ENCODE data around the gene DLK2. TPM values are rescaled to one million over a fixed set of nuclear protein-coding genes. Genes with fewer than 3 reads are reported as not detected.

The DLK2 gene
- total and polyA plus RNA-seq, 7 donors: 0.04 to 0.90 (median 0.33) TPM; not detected in 3

DNA sequence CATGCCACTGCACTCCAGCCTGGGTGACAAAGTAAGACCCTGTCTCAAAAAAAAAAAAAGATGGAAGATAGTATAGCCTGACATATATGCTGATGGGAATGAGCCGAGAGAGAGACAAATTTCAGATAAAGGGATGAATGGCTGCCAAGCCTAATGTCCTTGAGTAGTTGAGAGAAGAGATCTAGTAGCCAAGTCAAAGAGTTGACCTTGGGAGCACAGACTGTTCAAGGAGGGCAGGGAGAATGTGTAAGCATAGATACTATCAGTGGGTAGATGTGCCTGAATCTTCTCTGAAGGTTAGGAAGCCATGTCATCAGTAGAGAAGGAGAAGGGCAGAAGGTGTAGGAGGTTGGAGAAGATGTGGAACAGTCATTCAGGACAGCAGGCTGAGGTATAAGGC lies 48.1 kb downstream of the DLK2 start:
- no peaks in the 10 kb centered on the region for H3K4me1 ChIP-seq
- no peak overlapping the region for H3K4me3 ChIP-seq
- no peak for TF ChIP-seq CTCF (IDR thresholded peaks at IDR 0.05)
- ATAC-seq (no peak), DNase-seq (no peak)
- intact Hi-C loops (cut with DNase I): no loop called here
- no peaks in the 10 kb centered on the region for H3K9me3 ChIP-seq
- 81 to 90% (median 90%) methylated on average over 1 of the region's 1 CpG for WGBS, 3 donors
- peaks cover 0 to 6% (median 5%) of the 10 kb centered on the region in 3 donors for H3K27me3 ChIP-seq (ENCODE audit: insufficient read depth in 3 of 3, low read length in 2 of 3)
- no peaks in the 10 kb centered on the region for H3K36me3 ChIP-seq (ENCODE audit: insufficient read depth in 1 of 2, low read depth in 1 of 2)
- no peak overlapping the region for H3K27ac ChIP-seq

DNA sequence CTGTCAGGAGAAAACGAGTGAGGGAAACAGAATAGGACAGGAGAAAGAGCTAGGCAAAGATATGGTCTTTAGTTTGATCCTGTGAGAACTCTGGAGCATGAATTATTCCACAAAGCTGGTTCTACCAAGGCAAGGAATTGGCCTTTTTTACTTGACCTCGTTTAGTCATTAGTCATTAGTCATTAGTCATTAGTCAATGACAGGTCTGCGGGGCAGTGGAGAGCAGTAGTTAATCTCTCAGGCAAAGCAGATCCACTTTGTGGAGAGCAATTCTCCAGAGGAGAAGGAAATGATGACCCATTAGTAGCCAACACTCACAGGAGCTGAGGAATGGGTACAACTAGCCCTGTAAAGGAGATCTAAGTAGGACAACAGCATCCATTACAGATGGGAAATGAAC lies 50.0 kb downstream of the DLK2 start:
- Histone ChIP-seq H3K9me3 (no peaks in the 10 kb centered on the region), H3K36me3 (ENCODE audit: insufficient read depth in 1 of 2, low read depth in 1 of 2) (no peaks in the 10 kb centered on the region), H3K4me1 (no peaks in the 10 kb centered on the region), H3K27ac (no peak overlapping the region), H3K4me3 (no peak overlapping the region), H3K27me3 (ENCODE audit: insufficient read depth in 3 of 3, low read length in 2 of 3) (peaks cover 3 to 6% (median 5%) of the 10 kb centered on the region in 3 donors)
- no peak for TF ChIP-seq CTCF (IDR thresholded peaks at IDR 0.05)
- WGBS, 3 donors: 35 to 52% (median 45%) methylated on average over 3 of the region's 3 CpGs
- DNase-seq (no peak), ATAC-seq (no peak)
- intact Hi-C loops (cut with DNase I): no loop called here

- Histone ChIP-seq H3K4me3 (no peak overlapping the region), H3K27ac (no peak overlapping the region), H3K36me3 (ENCODE audit: insufficient read depth in 1 of 2, low read depth in 1 of 2) (no peaks in the 10 kb centered on the region), H3K9me3 (no peaks in the 10 kb centered on the region), H3K4me1 (no peaks in the 10 kb centered on the region), H3K27me3 (ENCODE audit: insufficient read depth in 3 of 3, low read length in 2 of 3) (peaks cover 3 to 6% (median 5%) of the 10 kb centered on the region in 3 donors)
- no peak for DNase-seq
- intact Hi-C loops (cut with DNase I): no loop called here
- ATAC-seq: no peak
- WGBS, 3 donors: 71 to 78% (median 71%) methylated on average over 1 of the region's 1 CpG
- TF ChIP-seq CTCF (IDR thresholded peaks at IDR 0.05): no peak
Observed at GRCh38 chr6:43402820-43403219, 52.5 kb downstream of the DLK2 start.

DNA sequence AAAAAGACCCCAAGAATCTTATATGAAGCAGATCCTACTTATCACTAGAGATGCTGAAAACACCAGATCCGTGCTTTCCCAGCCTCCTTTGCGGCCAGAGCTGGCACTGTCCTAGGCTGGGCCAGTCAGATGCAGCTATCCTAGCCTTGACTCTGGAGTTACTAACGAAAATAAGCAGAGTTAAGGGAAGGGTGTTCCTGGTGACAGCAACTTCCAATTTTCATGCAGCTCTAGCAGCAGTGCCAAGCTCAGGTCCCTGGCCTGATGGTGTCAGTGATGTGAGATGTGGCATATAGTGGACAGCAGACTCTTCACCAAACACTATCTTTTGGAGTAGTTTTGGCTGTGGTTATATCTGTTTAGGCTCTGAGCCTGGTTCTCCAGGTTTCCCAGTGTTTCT lies 53.6 kb downstream of the DLK2 start:
- ATAC-seq (no peak), DNase-seq (no peak)
- WGBS, 3 donors: 83 to 92% (median 87%) methylated on average over 3 of the region's 3 CpGs
- intact Hi-C loops (cut with DNase I): no loop called here
- no peaks in the 10 kb centered on the region for H3K9me3 ChIP-seq
- no peaks in the 10 kb centered on the region for H3K4me1 ChIP-seq
- H3K4me3 ChIP-seq: no peak overlapping the region
- TF ChIP-seq CTCF (IDR thresholded peaks at IDR 0.05): no peak
- H3K36me3 ChIP-seq (ENCODE audit: insufficient read depth in 1 of 2, low read depth in 1 of 2): no peaks in the 10 kb centered on the region
- H3K27ac ChIP-seq: no peak overlapping the region
- peaks cover 3 to 6% (median 5%) of the 10 kb centered on the region in 3 donors for H3K27me3 ChIP-seq (ENCODE audit: insufficient read depth in 3 of 3, low read length in 2 of 3)

Other genes starting within 250 kb of the DLK2 start
- gene DNPH1, start 226.1 kb downstream of the DLK2 start, total RNA-seq: 10 to 100 TPM; 20.7 to 61.9 (median 37.2) TPM
- 10 to 100 TPM; 52.5 to 83.6 (median 55.9) TPM for gene DNPH1, start 226.1 kb downstream of the DLK2 start, polyA plus RNA-seq
- not detected for gene TTBK1, start 212.1 kb downstream of the DLK2 start, total RNA-seq
- under 1 TPM in 2 of 3 donors, not detected in 1; 0.01 to 0.03 TPM for gene TTBK1, start 212.1 kb downstream of the DLK2 start, polyA plus RNA-seq
- gene SLC22A7, start 157.3 kb downstream of the DLK2 start, total RNA-seq: not detected
- not detected for gene SLC22A7, start 157.3 kb downstream of the DLK2 start, polyA plus RNA-seq
- under 1 TPM in 1 of 4 donors, not detected in 3; 0.47 TPM for gene CRIP3, start 146.7 kb downstream of the DLK2 start, total RNA-seq
- under 1 TPM; 0.05 to 0.15 (median 0.09) TPM for gene CRIP3, start 146.7 kb downstream of the DLK2 start, polyA plus RNA-seq
- 10 to 100 TPM in 1 of 4 donors, 1 to 10 TPM in 3; 7.7 to 14.3 (median 9.5) TPM for gene ZNF318, start 85.9 kb downstream of the DLK2 start, total RNA-seq
- gene ZNF318, start 85.9 kb downstream of the DLK2 start, polyA plus RNA-seq: 10 to 100 TPM in 1 of 3 donors, 1 to 10 TPM in 2; 3.4 to 12.4 (median 4.5) TPM
- gene ABCC10, start 28.0 kb downstream of the DLK2 start, total RNA-seq: 10 to 100 TPM in 2 of 4 donors, 1 to 10 TPM in 2; 7.8 to 11.0 (median 9.9) TPM
- 1 to 10 TPM; 8.9 to 9.9 (median 8.9) TPM for gene ABCC10, start 28.0 kb downstream of the DLK2 start, polyA plus RNA-seq
- gene TJAP1, start 22.0 kb upstream of the DLK2 start, total RNA-seq: 10 to 100 TPM; 31.4 to 39.9 (median 36.3) TPM
- 10 to 100 TPM; 18.0 to 35.2 (median 20.8) TPM for gene TJAP1, start 22.0 kb upstream of the DLK2 start, polyA plus RNA-seq
- gene LRRC73, start 54.8 kb upstream of the DLK2 start, total RNA-seq: under 1 TPM in 1 of 4 donors, not detected in 3; 0.20 TPM
- gene LRRC73, start 54.8 kb upstream of the DLK2 start, polyA plus RNA-seq: under 1 TPM; 0.10 to 0.29 (median 0.26) TPM
- 10 to 100 TPM; 57.9 to 71.4 (median 63.0) TPM for gene YIPF3, start 61.4 kb upstream of the DLK2 start, total RNA-seq
- gene YIPF3, start 61.4 kb upstream of the DLK2 start, polyA plus RNA-seq: 10 to 100 TPM; 57.7 to 91.5 (median 71.8) TPM
- gene POLR1C, start 61.5 kb upstream of the DLK2 start, total RNA-seq: 10 to 100 TPM; 17.5 to 27.8 (median 24.1) TPM
- gene POLR1C, start 61.5 kb upstream of the DLK2 start, polyA plus RNA-seq: 10 to 100 TPM; 23.4 to 64.5 (median 43.2) TPM
- 10 to 100 TPM; 17.5 to 40.1 (median 20.1) TPM for gene XPO5, start 120.5 kb upstream of the DLK2 start, total RNA-seq
- gene XPO5, start 120.5 kb upstream of the DLK2 start, polyA plus RNA-seq: 10 to 100 TPM; 12.3 to 21.7 (median 12.8) TPM
- 1 to 10 TPM; 3.6 to 6.4 (median 5.5) TPM for gene POLH, start 120.6 kb upstream of the DLK2 start, total RNA-seq
- 1 to 10 TPM; 1.7 to 6.8 (median 1.9) TPM for gene POLH, start 120.6 kb upstream of the DLK2 start, polyA plus RNA-seq
- gene GTPBP2, start 173.7 kb upstream of the DLK2 start, total RNA-seq: 10 to 100 TPM; 32.8 to 43.8 (median 35.2) TPM
- 10 to 100 TPM; 27.8 to 69.6 (median 33.9) TPM for gene GTPBP2, start 173.7 kb upstream of the DLK2 start, polyA plus RNA-seq
- 10 to 100 TPM; 17.0 to 36.6 (median 26.1) TPM for gene MAD2L1BP, start 180.3 kb upstream of the DLK2 start, total RNA-seq
- 10 to 100 TPM; 30.5 to 43.1 (median 31.6) TPM for gene MAD2L1BP, start 180.3 kb upstream of the DLK2 start, polyA plus RNA-seq
- under 1 TPM in 1 of 4 donors, not detected in 3; 0.11 TPM for gene RSPH9, start 189.5 kb upstream of the DLK2 start, total RNA-seq
- under 1 TPM; 0.36 to 0.59 (median 0.51) TPM for gene RSPH9, start 189.5 kb upstream of the DLK2 start, polyA plus RNA-seq
- 100 to 1,000 TPM in 2 of 4 donors, 10 to 100 TPM in 2; 64.1 to 152 (median 103) TPM for gene MRPS18A, start 232.2 kb upstream of the DLK2 start, total RNA-seq
- gene MRPS18A, start 232.2 kb upstream of the DLK2 start, polyA plus RNA-seq: 100 to 1,000 TPM; 106 to 151 (median 148) TPM

All from psoas muscle (tissue), 8 donors.